ENCODE data around the gene POC1A.

POC1A gene

DNA sequence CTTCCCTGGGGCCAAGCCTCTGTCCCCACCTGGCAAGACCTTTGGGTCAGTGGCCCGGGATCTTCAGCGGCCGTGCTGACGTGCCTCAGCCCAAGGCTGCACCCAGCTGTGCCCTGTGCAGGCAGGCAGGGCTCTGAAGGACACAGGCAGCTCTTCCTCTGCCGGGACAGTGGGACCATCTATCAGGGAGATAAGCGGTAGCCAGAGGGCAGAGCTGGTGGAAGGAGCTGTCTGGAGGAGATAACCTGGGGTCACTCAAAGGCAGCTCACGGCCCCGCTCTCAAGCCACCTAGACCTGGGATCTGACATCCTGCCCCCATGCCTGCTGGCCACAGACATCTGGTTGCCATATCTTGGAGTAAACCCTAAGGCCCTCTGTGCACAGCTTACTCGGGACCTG lies 125.2 kb downstream of the POC1A start:
- DNase-seq (ENCODE audit: low read depth in 3 of 3), result no peak

DNA sequence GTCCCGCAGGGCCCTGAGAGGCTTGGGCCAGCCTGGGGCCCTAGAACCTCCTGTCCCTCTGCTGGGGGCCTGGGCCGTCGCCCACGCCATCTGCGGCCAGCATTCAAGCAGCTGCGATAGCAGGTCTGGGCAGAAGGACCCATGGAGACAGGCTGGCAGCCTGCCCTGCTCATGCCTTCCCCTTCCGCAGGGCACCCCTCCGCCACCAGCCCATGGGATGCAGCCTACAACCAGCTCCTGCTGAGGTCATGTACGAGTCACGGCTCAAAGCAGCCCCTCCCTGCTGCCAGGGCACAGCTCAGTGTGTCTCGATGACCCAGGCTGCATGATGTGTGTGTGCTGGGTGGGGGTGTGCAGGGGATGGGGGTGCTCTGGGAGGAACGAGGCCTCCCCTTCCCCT lies 125.7 kb downstream of the POC1A start:
- DNase-seq (ENCODE audit: low read depth in 3 of 3), result no peak

DNA sequence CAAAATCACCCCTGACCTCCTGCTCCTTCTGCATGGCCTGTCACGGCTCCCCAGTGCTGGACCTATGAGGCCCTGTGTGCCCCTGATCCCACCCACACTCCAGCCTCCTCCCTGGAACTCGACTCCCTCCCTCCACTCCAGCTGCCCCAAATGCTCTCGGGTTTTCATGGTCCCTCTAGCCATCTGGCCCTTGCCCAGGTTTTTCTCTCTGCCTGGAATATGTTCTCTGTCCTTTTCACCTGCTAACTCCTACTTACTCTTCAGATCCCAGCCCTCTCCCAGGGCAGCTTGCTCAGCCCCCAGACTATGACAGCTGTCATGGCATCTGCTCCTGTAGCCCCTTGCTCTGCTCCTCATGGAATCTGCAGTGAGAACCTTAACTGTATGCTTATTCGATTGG lies 128.2 kb downstream of the POC1A start:
- DNase-seq (ENCODE audit: low read depth in 3 of 3), result no peak

DNA sequence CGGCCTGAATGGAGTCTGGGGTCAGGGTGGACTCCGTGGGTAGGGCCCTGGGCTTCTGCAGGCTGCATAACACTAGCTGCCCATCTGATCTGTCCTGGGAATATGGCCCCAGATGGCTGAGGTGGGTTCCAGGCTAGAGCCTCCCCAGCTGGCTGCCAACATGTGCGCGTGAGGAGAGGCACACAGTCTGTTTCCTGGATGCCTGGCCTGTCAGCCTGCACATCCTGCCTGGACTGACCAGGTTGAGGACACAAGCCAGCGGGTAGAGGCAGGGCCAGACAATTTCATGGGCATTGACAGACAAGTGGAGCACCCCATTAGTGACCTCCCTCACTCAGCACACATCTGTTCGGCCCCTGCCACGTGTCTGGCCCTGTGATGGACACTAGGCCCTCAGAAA lies 128.8 kb downstream of the POC1A start:
- DNase-seq (ENCODE audit: low read depth in 3 of 3), result no peak
